NCI-H1930 (cell line): ENCODE results near the gene FRMD6.

Source experiments
- DNase-seq, 2 experiments: peaks; one replicate each; lab custom pipeline; 2025; lab: John Stamatoyannopoulos, UW

FRMD6 gene

GRCh38 chr14:51776102-51776894 is 124.6 kb downstream of the FRMD6 start:
- DNase-seq: peak in 1 of 2 experiments; percentile 36

- DNase-seq: peak; percentile 41 to 63
Measured at GRCh38 chr14:51780006-51780692, 128.4 kb downstream of the FRMD6 start.
